ENCODE results near the gene TWF2. TPM values are rescaled to one million over a fixed set of nuclear protein-coding genes. Genes with fewer than 3 reads are reported as not detected.

TWF2 gene
- total RNA-seq, 6 donors from 2014 or later: 31.9 to 83.5 (median 66.6) TPM

DNA sequence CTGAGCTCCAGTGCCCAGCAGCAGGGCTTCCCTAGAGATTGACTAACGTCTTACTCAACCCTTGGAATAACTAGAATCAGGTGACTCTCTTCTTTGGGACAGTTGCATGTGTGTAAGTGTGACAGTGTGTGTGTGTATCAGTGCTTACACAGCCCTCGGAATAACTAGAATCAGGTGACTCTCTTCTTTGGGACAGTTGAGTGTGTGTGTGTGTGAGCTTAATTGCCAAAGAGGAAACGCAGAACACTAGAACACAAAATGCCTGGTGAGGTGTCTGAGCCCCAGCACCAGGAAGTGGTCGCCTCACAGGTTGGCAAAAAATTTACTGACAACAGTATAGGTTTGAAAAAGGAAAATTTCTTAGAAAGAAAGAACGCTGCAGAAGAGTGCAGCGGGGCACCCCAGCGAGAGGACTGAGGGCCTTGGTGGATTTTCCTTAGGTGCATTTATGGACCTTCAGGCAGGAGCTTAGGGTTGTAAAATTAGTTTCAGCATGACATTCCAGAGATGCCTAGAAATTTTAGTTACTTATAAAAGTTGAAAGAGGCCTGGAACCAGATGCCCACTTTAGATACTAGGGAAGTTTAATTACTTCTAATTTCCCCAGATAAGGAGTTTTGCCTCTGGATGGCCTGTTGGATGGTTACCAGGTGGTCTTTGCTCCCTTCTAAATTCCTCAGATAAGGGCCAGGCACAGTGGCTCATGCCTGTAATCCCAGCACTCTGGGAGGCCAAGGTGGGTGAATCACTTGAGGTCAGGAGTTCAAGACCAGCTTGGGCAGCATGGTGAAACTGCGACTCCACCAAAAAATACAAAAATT is 43.2 kb upstream of the TWF2 start:
- H3K4me1 ChIP-seq: peaks cover 17 to 34% (median 24%) of the 10 kb centered on the region in 4 donors
- WGBS, 2 donors: 69 to 70% methylated on average over 8 of the region's 8 CpGs
- peaks cover 0 to 7% (median 0%) of the 10 kb centered on the region in 4 donors for H3K36me3 ChIP-seq
- TF ChIP-seq EP300 (IDR thresholded peaks at IDR 0.05): no peak
- no peak for TF ChIP-seq POLR2AphosphoS5 (IDR thresholded peaks at IDR 0.05)
- TF ChIP-seq, protein P1, sequence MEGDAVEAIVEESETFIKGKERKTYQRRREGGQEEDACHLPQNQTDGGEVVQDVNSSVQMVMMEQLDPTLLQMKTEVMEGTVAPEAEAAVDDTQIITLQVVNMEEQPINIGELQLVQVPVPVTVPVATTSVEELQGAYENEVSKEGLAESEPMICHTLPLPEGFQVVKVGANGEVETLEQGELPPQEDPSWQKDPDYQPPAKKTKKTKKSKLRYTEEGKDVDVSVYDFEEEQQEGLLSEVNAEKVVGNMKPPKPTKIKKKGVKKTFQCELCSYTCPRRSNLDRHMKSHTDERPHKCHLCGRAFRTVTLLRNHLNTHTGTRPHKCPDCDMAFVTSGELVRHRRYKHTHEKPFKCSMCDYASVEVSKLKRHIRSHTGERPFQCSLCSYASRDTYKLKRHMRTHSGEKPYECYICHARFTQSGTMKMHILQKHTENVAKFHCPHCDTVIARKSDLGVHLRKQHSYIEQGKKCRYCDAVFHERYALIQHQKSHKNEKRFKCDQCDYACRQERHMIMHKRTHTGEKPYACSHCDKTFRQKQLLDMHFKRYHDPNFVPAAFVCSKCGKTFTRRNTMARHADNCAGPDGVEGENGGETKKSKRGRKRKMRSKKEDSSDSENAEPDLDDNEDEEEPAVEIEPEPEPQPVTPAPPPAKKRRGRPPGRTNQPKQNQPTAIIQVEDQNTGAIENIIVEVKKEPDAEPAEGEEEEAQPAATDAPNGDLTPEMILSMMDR (IDR thresholded peaks at IDR 0.05): no peak
- no peak for TF ChIP-seq POLR2A (IDR thresholded peaks at IDR 0.05)
- no peak overlapping the region for H3K4me3 ChIP-seq
- DNase-seq (no peak), ATAC-seq (ENCODE audit: low FRiP score in 2 of 2) (no peak)
- H3K9me3 ChIP-seq: no peaks in the 10 kb centered on the region
- H3K27ac ChIP-seq: peak overlapping the region in 3 of 4 donors; percentile 6 to 49 (median 14)
- H3K27me3 ChIP-seq: no peaks in the 10 kb centered on the region

DNA sequence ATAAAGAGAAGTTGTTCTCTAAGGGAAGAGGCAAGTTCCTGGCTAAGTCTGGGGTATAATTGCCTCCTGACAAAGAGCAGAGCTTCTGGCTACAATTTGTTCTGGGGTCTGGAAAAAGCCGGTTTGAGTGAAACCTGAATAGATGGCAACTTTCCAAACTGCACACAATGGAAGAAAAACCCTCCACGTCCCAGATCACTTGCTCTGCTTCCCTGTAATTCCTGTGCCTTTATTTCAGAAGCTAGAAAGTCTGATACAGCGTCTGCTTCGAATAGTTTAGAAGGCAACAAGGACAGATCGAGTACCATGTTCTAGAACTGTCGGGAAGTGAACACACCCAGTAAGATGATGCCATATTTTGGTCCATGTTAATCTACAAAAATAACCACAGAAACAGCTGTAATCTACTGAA is 41.1 kb upstream of the TWF2 start:
- DNase-seq (no peak), ATAC-seq (ENCODE audit: low FRiP score in 2 of 2) (no peak)
- WGBS, 2 donors: 40 to 42% methylated on average over 6 of the region's 6 CpGs
- H3K27ac ChIP-seq: peak overlapping the region; percentile 94 to 99 (median 98)
- H3K27me3 ChIP-seq: no peaks in the 10 kb centered on the region
- no peak overlapping the region for H3K4me3 ChIP-seq
- H3K9me3 ChIP-seq: no peaks in the 10 kb centered on the region
- H3K4me1 ChIP-seq: peaks cover 26 to 45% (median 35%) of the 10 kb centered on the region in 4 donors
- peaks cover 0 to 7% (median 0%) of the 10 kb centered on the region in 4 donors for H3K36me3 ChIP-seq
- TF ChIP-seq, protein P1 (IDR thresholded peaks at IDR 0.05): no peak
- TF ChIP-seq EP300 (IDR thresholded peaks at IDR 0.05) (no peak), POLR2A (IDR thresholded peaks at IDR 0.05) (no peak), POLR2AphosphoS5 (IDR thresholded peaks at IDR 0.05) (no peak)

DNA sequence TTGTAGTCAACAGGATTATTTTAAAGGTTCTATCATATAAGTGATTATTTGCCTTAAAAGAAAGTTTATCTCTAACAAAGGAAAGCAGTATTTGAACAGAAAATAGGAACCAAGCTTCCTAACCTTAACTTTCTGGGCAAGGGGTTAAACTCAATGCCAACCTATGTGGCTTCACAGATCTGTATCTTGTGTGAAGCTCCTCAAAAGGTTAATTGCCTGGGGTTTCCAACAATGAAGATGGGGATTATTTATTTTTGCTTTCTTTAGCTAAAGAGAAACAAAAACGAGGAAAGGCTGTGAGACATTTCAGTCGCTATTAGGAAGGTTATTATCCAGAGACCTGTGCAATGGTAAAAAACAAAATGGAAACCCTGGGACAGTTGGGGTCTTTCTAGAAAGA is 40.6 kb upstream of the TWF2 start:
- Histone ChIP-seq H3K4me1 (peaks cover 27 to 49% (median 40%) of the 10 kb centered on the region in 4 donors), H3K27ac (peak overlapping the region; percentile 94 to 99 (median 98)), H3K4me3 (peak overlapping the region in 2 of 4 donors; percentile 69 to 83), H3K36me3 (peaks cover 0 to 10% (median 0%) of the 10 kb centered on the region in 4 donors), H3K27me3 (no peaks in the 10 kb centered on the region), H3K9me3 (no peaks in the 10 kb centered on the region)
- WGBS, 2 donors: 26 to 36% methylated on average over 2 of the region's 2 CpGs
- no peak for TF ChIP-seq POLR2A (IDR thresholded peaks at IDR 0.05)
- DNase-seq (no peak), ATAC-seq (ENCODE audit: low FRiP score in 2 of 2) (no peak)

DNA sequence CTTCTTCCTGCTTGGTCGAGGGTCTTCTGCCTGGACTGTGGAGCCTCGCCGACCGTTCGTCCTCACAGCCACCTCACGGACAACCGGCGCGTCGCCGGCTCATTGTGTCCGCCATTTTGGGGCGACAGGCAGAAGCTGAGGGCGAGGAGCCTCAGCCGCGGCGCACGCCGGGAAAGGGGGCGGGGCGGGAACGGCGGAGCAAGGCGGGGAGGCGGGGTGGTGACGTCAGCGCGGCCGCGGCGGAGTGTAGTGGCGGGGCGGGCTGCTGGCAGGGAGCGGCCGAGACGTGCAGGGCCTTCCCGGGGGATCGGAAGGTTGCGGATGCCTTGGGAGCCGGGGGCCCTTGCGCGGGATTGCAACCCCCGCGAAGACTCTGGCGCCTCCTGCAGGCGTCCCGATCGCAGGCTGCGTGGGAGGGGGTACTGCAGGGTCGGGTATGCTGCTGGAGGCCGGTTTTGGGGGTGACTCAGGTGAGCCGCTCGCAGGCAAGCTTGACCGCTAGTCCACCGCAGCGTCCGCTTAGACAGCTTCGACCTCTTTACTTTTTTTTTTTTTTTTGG is 39.6 kb upstream of the TWF2 start, which contains the start of gene WDR82:
Gene WDR82, minus strand, starts transcription at position 140 of the 560 bp plus-strand sequence. CDS start 288 bp downstream, outside the sequence.
- DNase-seq (peak; percentile 98 to 100), ATAC-seq (ENCODE audit: low FRiP score in 2 of 2) (peak; percentile 96 to 99)
- TF ChIP-seq EP300 (IDR thresholded peaks at IDR 0.05) (peak in 1 of 4 donors; percentile 27), POLR2AphosphoS5 (IDR thresholded peaks at IDR 0.05) (peak; percentile 97 to 98), POLR2A (IDR thresholded peaks at IDR 0.05) (peak in 3 of 4 donors; percentile 62 to 94 (median 87))
- TF ChIP-seq, protein P1 (IDR thresholded peaks at IDR 0.05): peak; percentile 31 to 66 (median 41)
- Histone ChIP-seq H3K4me3 (peak within 1 kb of the TSS; percentile 69 to 88 (median 82)), H3K4me1 (peaks cover 37 to 59% (median 48%) of the 10 kb centered on the region in 4 donors), H3K27ac (peak within 1 kb of the TSS; percentile 94 to 99 (median 98)), H3K27me3 (no peaks in the 10 kb centered on the region), H3K36me3 (peaks cover 0 to 18% (median 0%) of the 10 kb centered on the region in 4 donors), H3K9me3 (no peaks in the 10 kb centered on the region)
- WGBS, 2 donors: 0 to 1% methylated on average over 25 to 47 of the region's 58 CpGs

DNA sequence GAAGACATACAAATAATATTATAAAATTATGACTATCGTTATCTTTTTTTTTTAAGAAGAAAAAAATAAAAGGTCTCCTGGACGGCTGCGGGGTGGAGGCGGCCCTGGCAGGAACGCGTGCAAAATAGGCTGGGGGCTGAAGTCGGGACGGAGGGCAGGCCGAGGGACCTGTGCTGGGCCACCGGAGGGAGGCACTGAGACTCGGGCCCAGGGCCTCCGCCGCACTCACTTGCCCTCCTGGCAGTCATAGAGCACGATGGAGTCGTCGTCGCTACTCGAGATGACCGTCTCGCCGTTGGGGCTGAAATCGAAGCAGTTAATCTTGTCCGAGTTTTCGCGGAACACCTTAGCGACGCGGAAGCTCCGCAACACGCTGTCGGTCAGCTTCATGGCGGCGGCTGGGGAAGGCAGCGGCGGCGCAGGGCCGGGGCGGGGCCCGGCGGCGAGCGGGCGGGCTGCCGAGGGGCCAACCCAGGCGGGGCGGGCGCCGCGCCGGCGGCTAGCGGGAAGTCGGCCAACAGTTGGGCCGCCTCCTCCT is 39.1 kb upstream of the TWF2 start:
- Histone ChIP-seq H3K36me3 (peaks cover 0 to 20% (median 0%) of the 10 kb centered on the region in 4 donors), H3K9me3 (no peaks in the 10 kb centered on the region), H3K27ac (peak overlapping the region; percentile 94 to 99 (median 98)), H3K4me3 (peak overlapping the region; percentile 69 to 88 (median 82)), H3K4me1 (peaks cover 43 to 65% (median 51%) of the 10 kb centered on the region in 4 donors), H3K27me3 (no peaks in the 10 kb centered on the region)
- TF ChIP-seq POLR2A (IDR thresholded peaks at IDR 0.05): no peak
- TF ChIP-seq, protein P1 (IDR thresholded peaks at IDR 0.05): peak in 5 of 6 experiments; percentile 14 to 77 (median 32)
- WGBS, 2 donors: 0 to 1% methylated on average over 13 to 51 of the region's 54 CpGs
- peak in 1 of 2 donors; percentile 52 for DNase-seq
- peak; percentile 84 to 93 for ATAC-seq (ENCODE audit: low FRiP score in 2 of 2)

Data from upper lobe of left lung (tissue), 6 donors.